ENCODE results near the gene PTPRT.
"Not testable (repeated sequence)": the region's sequence is repeated elsewhere in the genome, so short reads cannot be mapped to it uniquely, and the experiment has no call there.

Gene PTPRT

GRCh38 chr20:42901689-42902440, 287.8 kb downstream of the PTPRT start:
- no peak for DNase-seq

GRCh38 chr20:42900764-42901163, 288.9 kb downstream of the PTPRT start:
- DNase-seq = not testable (repeated sequence)

GRCh38 chr20:42895020-42895419, 294.7 kb downstream of the PTPRT start:
- DNase-seq = no peak

DNA sequence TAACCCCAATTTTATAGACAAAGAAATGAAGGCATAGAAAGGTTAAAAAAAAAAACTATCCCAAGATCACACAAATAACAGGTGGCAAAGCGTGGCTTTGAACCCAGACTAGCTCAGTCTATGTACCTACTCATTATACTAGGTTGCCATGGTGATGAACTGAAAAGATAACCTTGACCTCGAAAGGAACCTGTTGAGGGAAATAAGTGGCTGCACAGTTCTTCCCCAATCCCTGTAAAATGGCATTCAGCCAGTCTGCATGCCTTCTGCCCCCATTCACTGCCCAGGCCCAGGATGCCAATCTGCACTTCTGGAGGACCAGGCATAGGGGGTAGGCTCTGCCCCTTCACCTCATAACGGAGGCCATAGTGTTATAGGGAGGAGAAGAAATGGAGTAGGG, 295.2 kb downstream of the PTPRT start:
- no peak for DNase-seq

DNA sequence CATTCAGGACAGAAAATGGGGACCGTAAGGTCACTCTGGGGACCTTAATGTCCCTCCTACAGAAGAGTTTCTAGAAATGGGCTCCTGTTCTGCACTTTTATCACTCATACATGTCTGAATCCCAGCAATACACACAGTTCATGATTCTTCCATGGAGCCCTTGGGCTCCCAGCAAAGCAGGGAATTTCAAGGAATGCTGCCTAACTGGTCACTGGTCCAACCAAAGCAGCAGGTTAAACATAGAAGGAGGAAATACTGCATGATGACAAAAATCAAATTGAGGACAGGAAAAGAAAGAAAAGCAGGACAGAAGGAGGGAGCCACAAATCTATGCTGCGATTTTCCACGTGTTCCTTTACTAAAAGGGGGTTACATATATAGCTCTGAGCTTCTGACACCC, 300.2 kb downstream of the PTPRT start:
- DNase-seq = no peak

- DNase-seq = no peak
Observed at GRCh38 chr20:42887281-42887680, 302.4 kb downstream of the PTPRT start.

DNA sequence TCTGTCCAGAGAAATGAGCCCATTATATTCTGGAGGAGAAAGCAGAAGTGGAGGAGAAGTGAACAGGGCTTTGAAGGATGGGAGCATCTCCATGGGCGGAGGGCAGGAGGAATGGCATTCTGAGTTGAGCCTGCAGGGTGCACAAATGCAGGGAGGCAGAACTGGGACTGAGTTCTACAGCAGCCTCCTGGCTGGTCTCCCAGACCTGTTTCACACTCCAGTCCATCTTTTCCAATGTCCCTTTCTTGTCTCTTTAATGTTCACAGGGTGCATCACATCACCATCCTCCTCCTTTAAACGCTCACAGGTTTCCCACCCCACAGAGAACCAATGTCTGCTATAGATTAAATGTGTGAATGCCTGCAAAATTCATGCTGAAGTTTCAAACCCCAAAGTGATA, 302.9 kb downstream of the PTPRT start:
- DNase-seq = no peak

- DNase-seq = no peak
Observed at GRCh38 chr20:42886046-42886445, 303.7 kb downstream of the PTPRT start.

DNA sequence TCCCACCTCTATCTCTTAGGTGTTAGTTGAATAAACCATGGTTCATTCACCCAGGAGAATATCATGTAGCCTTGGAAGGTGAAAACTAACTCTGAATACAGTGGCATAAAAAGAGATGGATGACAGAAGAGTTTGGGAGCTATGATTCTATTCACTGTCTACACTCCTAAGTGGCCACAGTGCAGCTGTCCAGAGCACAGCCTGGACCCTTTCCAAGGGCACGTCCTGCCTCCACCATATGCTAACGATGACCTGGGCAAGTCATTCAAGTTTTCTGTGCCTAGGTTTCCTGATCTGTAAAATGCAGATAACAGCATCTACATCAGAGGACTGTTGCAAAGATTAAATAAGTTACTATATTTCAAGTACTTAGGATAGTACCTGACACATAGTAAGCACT, 314.1 kb downstream of the PTPRT start:
- no peak for DNase-seq

DNA sequence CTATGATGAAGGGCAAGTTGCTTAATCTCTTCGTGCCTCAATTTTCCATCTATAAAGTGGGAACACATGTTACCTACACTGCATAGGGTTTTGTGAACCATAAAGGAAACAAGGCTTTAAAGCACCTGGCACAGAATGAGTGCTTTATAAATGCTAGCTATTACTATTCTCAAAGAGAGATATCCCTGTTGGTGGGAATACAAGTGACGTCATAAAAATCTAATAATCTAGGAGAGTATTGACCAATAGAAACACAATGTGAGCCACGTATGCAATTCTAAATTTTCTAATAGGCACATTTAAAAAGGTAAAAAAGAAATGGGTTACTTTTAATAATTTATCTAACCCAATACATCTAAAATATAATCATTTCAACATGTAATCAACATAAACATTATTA, 316.4 kb downstream of the PTPRT start:
- DNase-seq = no peak

DNA sequence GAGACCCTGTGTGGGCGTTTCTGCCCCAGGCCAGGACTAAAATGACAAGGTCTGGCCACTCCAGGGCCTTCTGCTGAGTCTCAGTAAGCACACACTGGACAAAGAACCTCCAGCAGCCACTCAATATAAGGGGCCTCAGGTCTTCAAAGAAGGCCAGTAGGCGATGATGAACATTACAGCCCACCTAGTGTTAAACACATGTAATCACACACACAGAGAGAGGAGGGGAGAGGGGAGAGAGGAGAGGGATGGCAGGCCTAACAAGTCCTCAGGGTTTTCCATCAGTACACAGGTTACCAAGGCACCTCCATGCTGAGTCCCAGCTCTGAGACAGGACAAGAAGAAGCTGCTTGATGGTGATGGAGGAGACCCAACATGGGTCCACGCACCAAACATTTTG, 325.6 kb downstream of the PTPRT start:
- DNase-seq = no peak

DNA sequence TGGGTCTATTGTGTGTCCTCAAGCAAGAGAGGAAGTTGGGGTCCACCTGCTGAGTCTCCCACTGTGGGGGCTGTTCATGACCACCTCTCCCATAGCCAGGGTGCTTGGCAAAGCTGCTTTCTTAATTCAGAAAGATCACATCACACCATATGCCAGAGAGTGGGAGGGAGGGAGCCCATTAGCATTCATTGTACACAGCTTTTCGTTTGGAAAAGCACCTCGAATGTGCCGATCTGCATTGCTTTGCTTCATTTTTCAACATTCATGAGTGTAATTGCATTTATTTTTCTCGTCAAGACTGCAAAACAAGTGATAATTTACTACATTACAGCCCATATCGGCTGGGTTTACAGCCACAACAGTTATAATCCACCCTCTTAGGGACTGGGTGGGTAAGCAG, 327.3 kb downstream of the PTPRT start:
- DNase-seq = no peak

- DNase-seq = no peak
Observed at GRCh38 chr20:42857446-42857845, 332.3 kb downstream of the PTPRT start.

DNA sequence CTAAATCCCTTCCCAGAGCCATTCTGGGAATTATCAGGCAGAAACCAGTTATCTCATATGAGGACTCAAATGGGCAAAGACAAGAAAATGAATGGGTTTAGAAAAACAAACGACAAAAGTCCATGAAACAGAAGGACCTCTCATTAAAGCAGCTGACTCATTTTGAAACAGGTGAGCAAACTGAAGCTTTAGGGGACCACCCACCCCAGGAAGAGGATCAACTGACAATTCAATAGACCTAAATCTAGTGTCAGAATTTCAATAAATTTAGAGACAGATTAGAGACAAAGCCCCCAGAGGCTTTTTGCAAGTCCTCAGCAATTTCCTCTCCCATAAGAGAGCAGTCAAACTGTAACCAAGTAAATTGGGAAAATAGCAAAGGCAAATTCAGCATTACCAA, 333.8 kb downstream of the PTPRT start:
- no peak for DNase-seq

- DNase-seq = no peak
Observed at GRCh38 chr20:42852691-42853090, 337.0 kb downstream of the PTPRT start.

DNA sequence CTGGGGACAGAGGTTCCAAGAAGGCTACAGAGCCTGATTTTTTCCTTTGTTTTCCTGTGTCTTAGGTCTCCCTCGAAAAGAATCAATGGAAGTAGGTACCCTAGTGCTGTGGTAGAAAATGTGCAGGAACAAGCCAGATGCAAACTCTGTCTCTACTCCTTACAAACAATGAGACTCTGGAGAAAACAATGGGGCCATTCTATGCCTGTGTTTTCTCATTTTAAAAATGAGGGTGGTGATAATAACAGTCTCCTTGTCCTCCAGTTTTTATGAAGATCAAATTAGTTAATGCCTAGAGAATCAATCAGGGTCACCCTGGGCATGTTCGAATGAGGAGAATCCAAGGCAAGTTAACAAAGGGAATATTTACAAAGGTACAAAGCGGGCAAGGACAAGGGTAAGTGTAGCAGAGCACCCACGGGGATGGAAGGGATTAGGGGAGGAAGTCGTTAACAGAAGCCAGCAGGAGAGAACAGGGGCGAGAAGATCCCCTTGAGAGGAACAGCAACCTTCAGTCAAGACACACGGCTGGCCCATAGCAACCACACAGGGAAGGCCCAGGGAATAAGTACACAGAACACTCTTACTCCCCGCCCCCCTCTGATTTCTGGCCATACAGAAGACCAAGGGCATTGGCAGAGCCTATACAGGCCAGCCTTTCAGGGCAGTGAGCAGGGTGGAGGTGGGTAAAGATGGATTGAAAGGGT, 342.8 kb downstream of the PTPRT start:
- no peak for DNase-seq

DNA sequence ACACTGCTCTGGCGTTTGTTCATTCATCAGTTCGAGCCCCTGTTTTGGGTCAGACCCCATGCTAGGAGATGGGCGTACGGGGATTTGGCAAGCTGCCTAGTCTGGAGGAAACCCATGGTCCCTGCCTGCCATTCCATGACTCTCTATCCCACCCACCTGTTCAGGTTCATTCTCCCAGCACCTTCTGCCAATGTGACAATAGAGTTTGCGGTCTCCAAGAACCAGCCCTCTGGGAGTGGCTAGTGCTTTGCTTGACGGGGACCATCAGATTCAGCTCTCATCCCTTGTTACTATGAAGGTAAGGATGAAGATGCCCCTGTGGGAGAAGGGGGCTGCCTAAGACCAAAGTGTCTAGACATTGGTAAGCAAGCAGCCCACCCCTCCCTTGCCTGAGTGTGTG, 345.0 kb downstream of the PTPRT start:
- no peak for DNase-seq

DNA sequence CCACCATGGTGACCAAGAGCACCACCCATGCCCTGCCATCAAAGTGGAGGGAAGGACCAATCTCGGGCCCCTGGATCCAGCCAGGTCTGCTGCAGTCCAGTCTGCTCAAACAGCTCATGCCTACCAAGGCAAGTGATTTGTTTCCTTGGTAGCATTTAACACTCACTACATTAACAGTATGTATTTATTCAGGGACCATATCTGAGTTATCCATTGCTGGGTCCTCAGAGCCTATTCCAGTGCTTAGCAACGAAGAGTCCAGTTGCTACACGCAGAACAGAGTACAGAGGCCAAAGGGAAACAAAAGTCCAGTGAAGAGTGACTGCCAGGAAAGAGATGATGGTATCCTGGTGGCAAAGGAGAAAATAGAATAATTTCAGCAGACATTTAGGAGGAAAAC, 352.2 kb downstream of the PTPRT start:
- DNase-seq = no peak

- no peak for DNase-seq
Observed at GRCh38 chr20:42836339-42836738, 353.4 kb downstream of the PTPRT start.

DNA sequence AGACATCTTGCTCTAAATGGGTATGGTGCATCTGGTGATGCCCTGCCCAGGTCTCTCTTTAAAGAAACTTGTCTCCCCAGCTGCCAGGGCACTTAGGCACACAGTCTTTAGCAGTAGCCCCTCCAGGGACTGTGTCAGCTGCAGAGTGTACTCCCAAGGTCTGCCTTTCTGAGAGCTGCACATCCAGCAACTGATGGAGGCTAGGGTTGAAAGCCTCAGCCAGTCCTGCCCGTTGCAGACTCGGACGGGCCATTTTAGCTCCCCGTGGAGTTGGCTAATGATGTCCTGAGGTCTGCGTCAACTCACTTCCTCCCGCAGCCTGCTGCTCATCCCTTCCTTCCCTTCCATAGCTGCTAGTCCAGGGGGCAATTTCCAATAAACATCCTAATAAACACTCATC, 381.8 kb downstream of the PTPRT start:
- DNase-seq = no peak

GRCh38 chr20:42795111-42795695, 394.5 kb downstream of the PTPRT start:
- DNase-seq = no peak

- no peak for DNase-seq
Observed at GRCh38 chr20:42792052-42792451, 397.7 kb downstream of the PTPRT start.

GRCh38 chr20:42790111-42790510, 399.6 kb downstream of the PTPRT start:
- DNase-seq = no peak

GRCh38 chr20:42788707-42789106, 401.0 kb downstream of the PTPRT start:
- DNase-seq = no peak

All from activated effector memory CD4-positive, alpha-beta T cell treated with Interleukin-2 at 50 U/mL for 16 hours (primary cell).